ENCODE results near the gene CDH12.

GRCh38 chr5:22079002-22079401 is 774.1 kb downstream of the CDH12 start:
- TF ChIP-seq, protein P1, sequence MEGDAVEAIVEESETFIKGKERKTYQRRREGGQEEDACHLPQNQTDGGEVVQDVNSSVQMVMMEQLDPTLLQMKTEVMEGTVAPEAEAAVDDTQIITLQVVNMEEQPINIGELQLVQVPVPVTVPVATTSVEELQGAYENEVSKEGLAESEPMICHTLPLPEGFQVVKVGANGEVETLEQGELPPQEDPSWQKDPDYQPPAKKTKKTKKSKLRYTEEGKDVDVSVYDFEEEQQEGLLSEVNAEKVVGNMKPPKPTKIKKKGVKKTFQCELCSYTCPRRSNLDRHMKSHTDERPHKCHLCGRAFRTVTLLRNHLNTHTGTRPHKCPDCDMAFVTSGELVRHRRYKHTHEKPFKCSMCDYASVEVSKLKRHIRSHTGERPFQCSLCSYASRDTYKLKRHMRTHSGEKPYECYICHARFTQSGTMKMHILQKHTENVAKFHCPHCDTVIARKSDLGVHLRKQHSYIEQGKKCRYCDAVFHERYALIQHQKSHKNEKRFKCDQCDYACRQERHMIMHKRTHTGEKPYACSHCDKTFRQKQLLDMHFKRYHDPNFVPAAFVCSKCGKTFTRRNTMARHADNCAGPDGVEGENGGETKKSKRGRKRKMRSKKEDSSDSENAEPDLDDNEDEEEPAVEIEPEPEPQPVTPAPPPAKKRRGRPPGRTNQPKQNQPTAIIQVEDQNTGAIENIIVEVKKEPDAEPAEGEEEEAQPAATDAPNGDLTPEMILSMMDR (IDR thresholded peaks at IDR 0.05 in 8 of 11, conservative IDR thresholded peaks at IDR 0.05 in 3 of 11): no peak
- no peak for TF ChIP-seq POLR2A (IDR thresholded peaks at IDR 0.05)
